ENCODE results near the gene MSL2. TPM values are rescaled to one million over a fixed set of nuclear protein-coding genes. Genes with fewer than 3 reads are reported as not detected.
"Not testable (repeated sequence)": the region's sequence is repeated elsewhere in the genome, so short reads cannot be mapped to it uniquely, and the experiment has no call there.

MSL2 gene
- polyA plus RNA-seq, 3 donors from 2014 or later, result 25.9 to 39.0 (median 33.0) TPM

GRCh38 chr3:136186846-136187245, 9.3 kb downstream of the MSL2 start:
- Mint-ChIP-seq H3K4me3 (peak overlapping the region; percentile 66 to 82 (median 68)), H3K4me1 (peaks cover 97 to 100% of the 10 kb centered on the region in 2 donors), H3K27ac (peak overlapping the region in 5 of 6 donors; percentile 4 to 89 (median 22)), H3K36me3 (peaks cover 0 to 3% (median 0%) of the 10 kb centered on the region in 3 donors), H3K27me3 (ENCODE audit: low read depth in 3 of 3) (peaks cover 2 to 6% (median 2%) of the 10 kb centered on the region in 3 donors), H3K9me3 (no peaks in the 10 kb centered on the region)
- DNase-seq, result no peak

DNA sequence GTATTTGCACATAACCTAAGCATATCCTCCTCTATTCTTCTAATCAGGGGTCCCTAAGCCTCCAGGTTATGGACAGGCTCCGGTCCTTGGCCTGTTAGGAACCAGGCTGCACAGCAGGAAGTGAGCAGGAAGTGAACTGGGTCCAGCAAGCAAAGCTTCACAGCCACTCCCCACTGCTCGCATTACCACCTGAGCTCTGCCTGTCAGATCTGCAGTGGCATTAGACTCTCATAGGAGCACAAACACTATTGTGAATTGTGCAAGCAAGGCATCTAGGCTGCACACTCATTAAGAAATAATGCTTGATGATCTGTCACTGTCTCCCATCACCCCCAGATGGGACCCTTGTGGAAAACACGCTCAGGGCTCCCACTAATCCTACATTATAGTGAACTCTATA, 9.8 kb downstream of the MSL2 start:
- no peaks in the 10 kb centered on the region for H3K9me3 Mint-ChIP-seq
- peaks cover 0 to 3% (median 0%) of the 10 kb centered on the region in 3 donors for H3K36me3 Mint-ChIP-seq
- peak overlapping the region; percentile 64 to 82 (median 67) for H3K4me3 Mint-ChIP-seq
- H3K27ac Mint-ChIP-seq, result peak overlapping the region; percentile 7 to 89 (median 61)
- peak in 1 of 3 donors; percentile 31 for DNase-seq
- H3K4me1 Mint-ChIP-seq, result peaks cover 95 to 100% of the 10 kb centered on the region in 2 donors
- H3K27me3 Mint-ChIP-seq (ENCODE audit: low read depth in 3 of 3), result peaks cover 2 to 6% (median 2%) of the 10 kb centered on the region in 3 donors

GRCh38 chr3:136184703-136185102, 11.4 kb downstream of the MSL2 start:
- Mint-ChIP-seq H3K36me3 (no peaks in the 10 kb centered on the region), H3K4me1 (peaks cover 91 to 96% of the 10 kb centered on the region in 2 donors), H3K4me3 (peak overlapping the region in 3 of 5 donors; percentile 5 to 36 (median 7)), H3K27ac (peak overlapping the region in 3 of 6 donors; percentile 11 to 48 (median 34)), H3K9me3 (no peaks in the 10 kb centered on the region), H3K27me3 (ENCODE audit: low read depth in 3 of 3) (peaks cover 2 to 9% (median 5%) of the 10 kb centered on the region in 3 donors)
- no peak for DNase-seq

DNA sequence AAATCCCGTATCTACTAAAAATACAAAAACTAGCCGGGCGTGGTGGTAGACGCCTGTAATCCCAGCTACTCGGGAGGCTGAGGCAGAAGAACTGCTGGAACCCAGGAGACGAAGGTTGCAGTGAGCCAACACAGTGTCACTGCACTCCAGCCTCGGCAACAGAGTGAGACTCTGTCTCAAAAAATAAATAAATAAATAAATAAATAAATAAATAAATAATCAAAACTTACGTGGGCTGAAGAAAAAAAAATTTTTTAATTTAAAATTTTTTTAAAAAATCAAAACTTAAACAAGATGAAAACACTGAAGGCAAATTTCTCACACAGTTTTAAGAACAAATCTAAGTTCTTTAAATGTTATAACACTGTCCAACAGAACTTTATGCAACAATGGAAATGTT, 14.4 kb downstream of the MSL2 start:
- DNase-seq, result no peak
- no peaks in the 10 kb centered on the region for H3K9me3 Mint-ChIP-seq
- H3K4me1 Mint-ChIP-seq, result peaks cover 87 to 95% of the 10 kb centered on the region in 2 donors
- H3K27me3 Mint-ChIP-seq (ENCODE audit: low read depth in 3 of 3), result peaks cover 2 to 15% (median 5%) of the 10 kb centered on the region in 3 donors
- peak overlapping the region in 2 of 6 donors; percentile 60 to 68 for H3K27ac Mint-ChIP-seq
- no peaks in the 10 kb centered on the region for H3K36me3 Mint-ChIP-seq
- peak overlapping the region in 4 of 5 donors; percentile 21 to 66 (median 46) for H3K4me3 Mint-ChIP-seq

GRCh38 chr3:136177876-136178275, 18.3 kb downstream of the MSL2 start:
- DNase-seq, result no peak
- H3K9me3 Mint-ChIP-seq, result no peaks in the 10 kb centered on the region
- peak overlapping the region in 1 of 6 donors; percentile 12 for H3K27ac Mint-ChIP-seq
- H3K4me1 Mint-ChIP-seq, result peaks cover 67 to 71% of the 10 kb centered on the region in 2 donors
- peak overlapping the region in 1 of 5 donors; percentile 71 for H3K4me3 Mint-ChIP-seq
- H3K36me3 Mint-ChIP-seq, result no peaks in the 10 kb centered on the region
- peaks cover 2 to 16% (median 3%) of the 10 kb centered on the region in 3 donors for H3K27me3 Mint-ChIP-seq (ENCODE audit: low read depth in 3 of 3)

DNA sequence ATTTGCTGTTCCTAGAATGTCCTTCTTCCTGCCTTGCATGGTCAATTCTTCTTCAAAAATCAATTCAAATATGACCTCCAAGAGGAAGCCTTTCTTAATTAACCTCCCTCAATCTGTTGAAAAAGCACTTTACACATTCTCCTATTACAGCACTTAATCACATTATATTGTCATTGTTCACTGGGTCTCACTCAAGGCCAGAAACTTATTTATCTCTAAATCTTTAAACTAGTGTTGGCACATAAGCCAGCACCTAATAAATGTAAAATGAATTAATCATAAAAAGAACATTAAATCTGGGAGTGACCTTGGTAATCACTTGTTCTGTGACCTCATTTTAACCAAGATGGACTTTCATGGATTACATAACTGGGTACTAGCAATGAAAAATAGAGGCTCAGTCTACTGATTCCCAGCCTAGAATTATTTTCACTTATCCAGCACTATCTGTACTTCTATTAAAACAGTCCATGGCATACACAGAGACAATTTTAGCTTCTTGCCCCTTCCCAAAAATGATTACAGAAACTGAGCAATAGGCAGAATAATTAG, 22.1 kb downstream of the MSL2 start:
- peak overlapping the region in 3 of 6 donors; percentile 6 to 46 (median 34) for H3K27ac Mint-ChIP-seq
- H3K4me3 Mint-ChIP-seq, result peak overlapping the region in 3 of 5 donors; percentile 0 to 33 (median 30)

GRCh38 chr3:136171097-136171542, 25.0 kb downstream of the MSL2 start:
- H3K4me3 Mint-ChIP-seq, result peak overlapping the region; percentile 5 to 31 (median 8)
- peaks cover 0 to 5% (median 2%) of the 10 kb centered on the region in 3 donors for H3K27me3 Mint-ChIP-seq (ENCODE audit: low read depth in 3 of 3)
- H3K36me3 Mint-ChIP-seq, result no peaks in the 10 kb centered on the region
- no peaks in the 10 kb centered on the region for H3K9me3 Mint-ChIP-seq
- peak overlapping the region in 5 of 6 donors; percentile 29 to 77 (median 73) for H3K27ac Mint-ChIP-seq
- DNase-seq, result no peak
- peaks cover 40 to 41% of the 10 kb centered on the region in 2 donors for H3K4me1 Mint-ChIP-seq

More for the DNA sequence above, 22.1 kb downstream of the MSL2 start:
- no peaks in the 10 kb centered on the region for H3K36me3 Mint-ChIP-seq
- DNase-seq, result no peak
- peaks cover 0 to 8% (median 2%) of the 10 kb centered on the region in 3 donors for H3K27me3 Mint-ChIP-seq (ENCODE audit: low read depth in 3 of 3)
- H3K9me3 Mint-ChIP-seq, result no peaks in the 10 kb centered on the region
- H3K4me1 Mint-ChIP-seq, result peaks cover 36 to 38% of the 10 kb centered on the region in 2 donors

DNA sequence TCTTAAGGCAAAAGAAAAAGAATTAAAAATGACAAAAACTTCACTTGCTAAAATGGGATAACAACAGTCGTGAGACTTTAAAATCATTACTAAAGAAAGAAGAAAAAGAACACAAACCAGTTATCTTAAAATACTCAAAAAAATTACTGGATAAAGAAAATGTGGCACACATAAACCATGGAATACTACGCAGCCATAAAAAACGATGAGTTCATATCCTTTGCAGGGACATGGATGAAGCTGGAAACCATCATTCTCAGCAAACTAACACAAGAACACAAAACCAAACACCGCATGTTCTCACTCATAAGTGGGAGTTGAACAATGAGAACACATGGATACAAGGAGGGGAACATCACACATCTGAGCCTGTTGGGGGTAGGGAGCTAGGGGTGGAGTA, 27.9 kb downstream of the MSL2 start:
- Mint-ChIP-seq H3K4me3 (peak overlapping the region in 2 of 5 donors; percentile 8 to 11), H3K27ac (peak overlapping the region in 3 of 6 donors; percentile 15 to 61 (median 46)), H3K4me1 (peaks cover 56 to 58% of the 10 kb centered on the region in 2 donors)
- H3K36me3 Mint-ChIP-seq; DNase-seq; H3K9me3 Mint-ChIP-seq; H3K27me3 Mint-ChIP-seq (ENCODE audit: low read depth in 3 of 3): not testable (repeated sequence)

DNA sequence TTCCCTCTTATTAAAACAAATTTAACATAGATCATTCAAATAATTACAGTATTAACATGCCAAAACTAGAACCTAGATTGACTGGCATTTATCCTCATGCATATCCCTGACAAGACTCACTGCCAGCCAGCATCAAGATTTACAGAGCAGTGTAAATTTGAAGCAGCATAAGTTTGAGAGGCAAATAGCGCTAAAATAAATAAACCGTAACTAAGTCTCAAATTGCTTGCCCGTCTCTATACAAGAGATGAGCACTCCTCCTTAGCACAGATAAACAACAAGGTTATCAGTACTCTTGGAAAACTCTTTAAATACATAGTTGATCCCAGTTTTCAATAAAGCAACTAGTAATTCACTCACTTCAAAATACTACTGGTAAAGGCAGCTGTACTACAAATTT, 29.6 kb downstream of the MSL2 start:
- no peak for DNase-seq
- no peaks in the 10 kb centered on the region for H3K9me3 Mint-ChIP-seq
- peak overlapping the region in 3 of 5 donors; percentile 33 to 48 (median 42) for H3K4me3 Mint-ChIP-seq
- H3K36me3 Mint-ChIP-seq, result no peaks in the 10 kb centered on the region
- H3K27ac Mint-ChIP-seq, result peak overlapping the region in 2 of 6 donors; percentile 34 to 61
- H3K4me1 Mint-ChIP-seq, result peaks cover 66 to 73% of the 10 kb centered on the region in 2 donors
- H3K27me3 Mint-ChIP-seq (ENCODE audit: low read depth in 3 of 3), result peaks cover 2 to 3% (median 2%) of the 10 kb centered on the region in 3 donors

GRCh38 chr3:136163607-136164006, 32.5 kb downstream of the MSL2 start:
- not testable (repeated sequence) for DNase-seq; H3K27me3 Mint-ChIP-seq (ENCODE audit: low read depth in 3 of 3); H3K9me3 Mint-ChIP-seq; H3K36me3 Mint-ChIP-seq
- H3K27ac Mint-ChIP-seq, result peak overlapping the region; percentile 50 to 83 (median 72)
- peaks cover 78 to 89% of the 10 kb centered on the region in 2 donors for H3K4me1 Mint-ChIP-seq
- peak overlapping the region; percentile 18 to 67 (median 49) for H3K4me3 Mint-ChIP-seq

GRCh38 chr3:136162322-136162721, 33.8 kb downstream of the MSL2 start:
- Mint-ChIP-seq H3K27me3 (ENCODE audit: low read depth in 3 of 3) (peaks cover 0 to 6% (median 2%) of the 10 kb centered on the region in 3 donors), H3K4me1 (peaks cover 76 to 89% of the 10 kb centered on the region in 2 donors), H3K4me3 (peak overlapping the region in 1 of 5 donors; percentile 15), H3K9me3 (no peaks in the 10 kb centered on the region), H3K27ac (peak overlapping the region in 5 of 6 donors; percentile 16 to 73 (median 39)), H3K36me3 (peaks cover 0 to 3% (median 0%) of the 10 kb centered on the region in 3 donors)
- DNase-seq, result no peak

DNA sequence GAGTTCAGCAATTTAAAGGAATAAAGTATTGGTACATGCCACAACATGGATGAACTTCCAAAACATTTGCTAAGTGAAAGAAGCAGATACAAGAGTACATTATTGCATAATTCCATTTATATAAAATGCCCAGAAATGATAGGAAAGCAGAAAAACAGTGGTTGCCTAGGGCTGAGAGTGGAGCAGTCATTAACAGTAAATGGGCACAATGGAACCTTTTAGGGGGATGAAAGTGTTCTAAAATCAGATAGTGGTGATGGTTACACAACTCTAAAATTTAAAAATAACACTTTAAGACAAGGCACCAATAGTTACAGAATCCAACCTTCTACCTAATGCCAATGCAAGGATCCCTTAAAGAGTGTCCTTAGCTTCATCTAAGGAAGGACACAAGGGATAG, 34.6 kb downstream of the MSL2 start:
- H3K27me3 Mint-ChIP-seq (ENCODE audit: low read depth in 3 of 3), result peaks cover 0 to 9% (median 2%) of the 10 kb centered on the region in 3 donors
- peak overlapping the region in 2 of 5 donors; percentile 12 to 23 for H3K4me3 Mint-ChIP-seq
- DNase-seq, result no peak
- H3K4me1 Mint-ChIP-seq, result peaks cover 73 to 89% of the 10 kb centered on the region in 2 donors
- peaks cover 0 to 3% (median 0%) of the 10 kb centered on the region in 3 donors for H3K36me3 Mint-ChIP-seq
- H3K27ac Mint-ChIP-seq, result peak overlapping the region in 3 of 6 donors; percentile 10 to 66 (median 12)
- H3K9me3 Mint-ChIP-seq, result no peaks in the 10 kb centered on the region

DNA sequence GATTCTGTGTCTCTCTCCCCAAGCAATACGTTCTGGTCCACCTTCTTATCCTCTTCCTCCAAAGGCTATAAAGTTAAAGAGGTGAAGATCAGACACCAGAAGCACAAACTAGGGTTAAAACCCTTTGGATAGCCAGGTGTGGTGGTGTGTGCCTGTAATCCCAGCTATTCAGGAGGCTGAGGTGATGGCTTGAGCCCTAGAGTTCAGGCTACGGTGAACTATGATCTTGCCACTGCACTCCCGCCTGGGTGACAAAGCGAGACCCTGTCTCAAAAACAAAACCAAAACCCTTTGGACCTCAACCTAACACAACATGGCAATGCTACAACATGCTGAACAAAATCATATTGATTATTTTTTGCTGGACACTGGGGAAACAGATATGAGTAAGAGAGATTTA, 43.2 kb downstream of the MSL2 start:
- Mint-ChIP-seq H3K27me3 (ENCODE audit: low read depth in 3 of 3) (peaks cover 0 to 15% (median 6%) of the 10 kb centered on the region in 3 donors), H3K9me3 (no peaks in the 10 kb centered on the region), H3K36me3 (peaks cover 5 to 20% (median 8%) of the 10 kb centered on the region in 3 donors), H3K27ac (peak overlapping the region in 5 of 6 donors; percentile 12 to 85 (median 53)), H3K4me3 (peak overlapping the region; percentile 11 to 61 (median 42)), H3K4me1 (peaks cover 76 to 93% of the 10 kb centered on the region in 2 donors)
- DNase-seq, result no peak

Data from immature natural killer cell (primary cell).